GM23338 (cell line): ENCODE data around the gene ABL1. TPM values are rescaled to one million over a fixed set of nuclear protein-coding genes. Genes with fewer than 3 reads are reported as not detected.

Source experiments
- ATAC-seq: fragments of 200-7000 bp; cut with Tn5 transposase; 3 replicates; pipeline ENCODE4 v1.9.1; 2020
- DNase-seq: peaks from one replicate; pipeline ENCODE4 v3.0.0-alpha.2; 2015; ENCODE audit warnings: low spot score
- H2AFZ ChIP-seq: fragments of 200-600 bp; sonication (generic); 2 replicates; pipeline ENCODE4 v1.8.0; 2016; ENCODE audit warnings: antibody characterized with exemption, mild to moderate bottlenecking, moderate library complexity
- H3F3A ChIP-seq: fragments of 200-600 bp; sonication (generic); replicated peaks from 2 replicates; pipeline ENCODE4 v1.8.0; 2017; ENCODE audit warnings: antibody characterized with exemption, mixed run types, low read depth
- H3K27ac ChIP-seq: fragments of 200-600 bp; sonication (generic); 2 replicates; pipeline ENCODE4 v1.6.1; 2016; ENCODE audit warnings: low read depth
- H3K27me3 ChIP-seq: fragments of 200-600 bp; sonication (generic); 2 replicates; pipeline ENCODE4 v1.8.0; 2016; ENCODE audit warnings: mild to moderate bottlenecking, mixed run types, moderate library complexity; ENCODE audit not compliant: insufficient read depth
- H3K36me3 ChIP-seq: fragments of 200-600 bp; sonication (generic); 2 replicates; pipeline ENCODE4 v1.8.0; 2016; ENCODE audit warnings: mild to moderate bottlenecking; ENCODE audit not compliant: insufficient read depth
- H3K4me1 ChIP-seq: fragments of 200-600 bp; sonication (generic); 2 replicates; pipeline ENCODE4 v1.8.0; 2016; ENCODE audit warnings: mild to moderate bottlenecking, moderate library complexity; ENCODE audit not compliant: insufficient read depth
- H3K4me2 ChIP-seq: fragments of 200-600 bp; sonication (generic); 2 replicates; pipeline ENCODE4 v1.7.1; 2017; ENCODE audit warnings: mixed run types
- H3K4me3 ChIP-seq: fragments of 200-600 bp; sonication (generic); 2 replicates; pipeline ENCODE4 v1.6.1; 2016; ENCODE audit warnings: mixed run types
- H3K79me2 ChIP-seq: fragments of 200-600 bp; sonication (generic); replicated peaks from 2 replicates; pipeline ENCODE4 v1.8.0; 2017; ENCODE audit warnings: mild to moderate bottlenecking; ENCODE audit not compliant: insufficient read depth
- H3K9me2 ChIP-seq: fragments of 200-600 bp; sonication (generic); 2 replicates; pipeline ENCODE4 v1.8.0; 2017; ENCODE audit not compliant: insufficient read depth
- H4K20me1 ChIP-seq: fragments of 200-600 bp; sonication (generic); replicated peaks from 2 replicates; pipeline ENCODE4 v1.8.0; 2017; ENCODE audit warnings: mild to moderate bottlenecking; ENCODE audit not compliant: insufficient read depth
- H3K27ac Mint-ChIP-seq: 2 replicates; pipeline ENCODE4 v1.8.0; 2020; ENCODE audit warnings: inconsistent platforms, mild to moderate bottlenecking, moderate library complexity, mixed read lengths
- H3K27me3 Mint-ChIP-seq: 3 replicates; pipeline ENCODE4 v1.8.0; 2022; ENCODE audit warnings: low read depth, mild to moderate bottlenecking, moderate library complexity, mixed read lengths, inconsistent platforms; ENCODE audit not compliant: insufficient read depth, poor library complexity
- H3K36me3 Mint-ChIP-seq: 3 replicates; pipeline ENCODE4 v1.8.0; 2021; ENCODE audit warnings: low read depth, mild to moderate bottlenecking, inconsistent platforms, moderate library complexity, mixed read lengths
- H3K4me1 Mint-ChIP-seq: 3 replicates; pipeline ENCODE4 v1.8.0; 2020; ENCODE audit warnings: mild to moderate bottlenecking, inconsistent platforms, mixed read lengths
- H3K4me3 Mint-ChIP-seq: 3 replicates; pipeline ENCODE4 v1.8.0; 2021; ENCODE audit warnings: moderate library complexity, mild to moderate bottlenecking, inconsistent platforms, mixed read lengths
- H3K9me3 Mint-ChIP-seq: 3 replicates; pipeline ENCODE4 v1.8.0; 2020; ENCODE audit warnings: moderate library complexity, mild to moderate bottlenecking, inconsistent platforms, mixed read lengths
- CREB1 ChIP-seq: fragments of 250-450 bp; sonication (Bioruptor Pico); IDR thresholded peaks from 2 replicates; pipeline ENCODE4 v1.5.0; 2020; ENCODE audit warnings: low read depth, mild to moderate bottlenecking, moderate library complexity
- CTCF ChIP-seq, 2 experiments: fragments of 200-600 bp in 1 of 2; sonication (generic) in 1 of 2; conservative IDR thresholded peaks; 2 replicates each; pipeline versions ENCODE4 v1.5.1 to v1.6.1; 2016 to 2017; ENCODE audit warnings: antibody characterized with exemption in 2 of 2, low read depth in 2 of 2, mild to moderate bottlenecking in 2 of 2, moderate library complexity in 1 of 2
- ETS1 ChIP-seq: IDR thresholded peaks from 2 replicates; pipeline ENCODE4 v1.6.1; 2016; ENCODE audit warnings: antibody characterized with exemption
- EZH2 ChIP-seq: fragments of 200-600 bp; sonication (generic); IDR thresholded peaks from one replicate; pipeline ENCODE4 v1.8.0; 2017; ENCODE audit warnings: antibody characterized with exemption, mild to moderate bottlenecking, low read depth; ENCODE audit not compliant: unreplicated experiment
- EZH2phosphoT487 ChIP-seq: fragments of 200-600 bp; sonication (generic); IDR thresholded peaks from one replicate; pipeline ENCODE4 v1.8.1; 2018; ENCODE audit warnings: antibody characterized with exemption; ENCODE audit not compliant: unreplicated experiment
- JUNB ChIP-seq: IDR thresholded peaks from one replicate; pipeline ENCODE4 v1.6.1; 2016; ENCODE audit warnings: antibody characterized with exemption; ENCODE audit not compliant: unreplicated experiment
- NANOG ChIP-seq: IDR thresholded peaks from 2 replicates; pipeline ENCODE4 v1.6.1; 2016; ENCODE audit warnings: antibody characterized with exemption, borderline replicate concordance
- POLR2AphosphoS5 ChIP-seq: IDR thresholded peaks from 2 replicates; pipeline ENCODE4 v1.6.1; 2016; ENCODE audit warnings: antibody characterized with exemption, low read depth
- REST ChIP-seq: IDR thresholded peaks from one replicate; pipeline ENCODE4 v1.6.1; 2018; ENCODE audit warnings: antibody characterized with exemption; ENCODE audit not compliant: unreplicated experiment
- STAT1 ChIP-seq: IDR thresholded peaks from one replicate; pipeline ENCODE4 v1.6.1; 2016; ENCODE audit warnings: antibody characterized with exemption; ENCODE audit not compliant: unreplicated experiment
- ZNF114 ChIP-seq: fragments of 250-450 bp; sonication (Bioruptor Pico); IDR thresholded peaks from 2 replicates; pipeline ENCODE4 v1.5.0; 2020; ENCODE audit warnings: mild to moderate bottlenecking, moderate library complexity
- ZNF331 ChIP-seq: fragments of 250-450 bp; sonication (Bioruptor Pico); IDR thresholded peaks from 2 replicates; pipeline ENCODE4 v1.5.0; 2020; ENCODE audit warnings: low read depth, mild to moderate bottlenecking, moderate library complexity
- polyA plus RNA-seq: library from polyadenylated mRNA; unstranded; fragments of >200 nt; fragmentation: Nextera tagmentation; extraction: Ambion mirVana; gene quantifications from 2 replicates; pipeline ENCODE4 v1.2.1, GENCODE V29; 2016
- total RNA-seq: library from RNA; depleted of rRNA; stranded (reverse); fragments of >200 nt; shearing (Covaris generic); gene quantifications from 2 replicates; pipeline ENCODE4 v1.2.3, GENCODE V29; 2014

ABL1 gene
- total and polyA plus RNA-seq, 2 experiments from 2014 or later: 20.7 to 85.1 TPM

GRCh38 chr9:130915096-130915447 is 80.0 kb downstream of the ABL1 start:
- ATAC-seq (no peak), DNase-seq (no peak)
- Histone ChIP-seq H3K4me3 (no peak overlapping the region), H3K36me3 (no peaks in the 10 kb centered on the region), H3K27me3 (no peaks in the 10 kb centered on the region), H3K79me2 (no peaks in the 10 kb centered on the region), H2AFZ (no peak overlapping the region), H3K27ac (no peak overlapping the region), H3K4me2 (no peak overlapping the region), H4K20me1 (no peaks in the 10 kb centered on the region), H3K9me2 (no peaks in the 10 kb centered on the region), H3F3A (no peaks in the 10 kb centered on the region), H3K4me1 (no peaks in the 10 kb centered on the region)
- no peaks in the 10 kb centered on the region for H3K9me3 Mint-ChIP-seq
- peaks cover 11% of the 10 kb centered on the region for H3K27me3 Mint-ChIP-seq
- H3K4me1 Mint-ChIP-seq: peaks cover 14% of the 10 kb centered on the region
- H3K36me3 Mint-ChIP-seq: no peaks in the 10 kb centered on the region
- TF ChIP-seq NANOG: no peak
- no peak for TF ChIP-seq ZNF331 (CRISPR knock-in tag)
- TF ChIP-seq EZH2phosphoT487: no peak
- TF ChIP-seq ZNF114: no peak
- TF ChIP-seq ETS1: no peak
- no peak for TF ChIP-seq POLR2AphosphoS5
- H3K27ac Mint-ChIP-seq: no peak overlapping the region
- no peak overlapping the region for H3K4me3 Mint-ChIP-seq

- H4K20me1 ChIP-seq: no peaks in the 10 kb centered on the region
- no peaks in the 10 kb centered on the region for H3K4me1 ChIP-seq
- H2AFZ ChIP-seq: no peak overlapping the region
- H3F3A ChIP-seq: no peaks in the 10 kb centered on the region
- DNase-seq (no peak), ATAC-seq (no peak)
- H3K79me2 ChIP-seq: no peaks in the 10 kb centered on the region
- H3K4me2 ChIP-seq: no peak overlapping the region
- H3K36me3 ChIP-seq: no peaks in the 10 kb centered on the region
- no peak overlapping the region for H3K4me3 ChIP-seq
- H3K27ac ChIP-seq: no peak overlapping the region
- peak overlapping the region; percentile 62; the same call in 1 of the 2 replicates for H3K27ac Mint-ChIP-seq
- peaks cover 14% of the 10 kb centered on the region for H3K4me1 Mint-ChIP-seq
- peaks cover 12% of the 10 kb centered on the region for H3K27me3 Mint-ChIP-seq
- no peaks in the 10 kb centered on the region for H3K9me2 ChIP-seq
- H3K36me3 Mint-ChIP-seq: no peaks in the 10 kb centered on the region
- H3K27me3 ChIP-seq: no peaks in the 10 kb centered on the region
- no peak overlapping the region for H3K4me3 Mint-ChIP-seq
- no peaks in the 10 kb centered on the region for H3K9me3 Mint-ChIP-seq
- TF ChIP-seq POLR2AphosphoS5: no peak
- TF ChIP-seq STAT1: no peak
- no peak for TF ChIP-seq CTCF (conservative IDR thresholded peaks at IDR 0.05; ENCODE audit: low read depth in 2 of 2)
- no peak for TF ChIP-seq REST
- TF ChIP-seq JUNB: no peak
- no peak for TF ChIP-seq ZNF331 (CRISPR knock-in tag)
- TF ChIP-seq EZH2phosphoT487: no peak
- TF ChIP-seq EZH2: no peak
- TF ChIP-seq ETS1: no peak
- no peak for TF ChIP-seq ZNF114
- TF ChIP-seq NANOG: no peak
- TF ChIP-seq CREB1 (CRISPR knock-in tag): no peak
Measured at GRCh38 chr9:130917168-130917960, 82.3 kb downstream of the ABL1 start.
